GM21528 (cell line): ENCODE data around the gene MSRB1.

Source experiments
- ATAC-seq: cut with Tn5 transposase; IDR thresholded peaks from one replicate; pipeline ENCODE4 v1.9.1; 2021; ENCODE audit warnings: mild to moderate bottlenecking, moderate library complexity; ENCODE audit not compliant: unreplicated experiment, low FRiP score

The MSRB1 gene

GRCh38 chr16:1918351-1919326 lies 24.4 kb downstream of the MSRB1 start, which contains the start of gene HS3ST6:
Gene HS3ST6, minus strand, starts transcription at chr16:1918415. Its CDS starts 92 bp downstream, at chr16:1918323.
- ATAC-seq: no peak

GRCh38 chr16:1917665-1918350 lies 25.2 kb downstream of the MSRB1 start:
- ATAC-seq: no peak

- ATAC-seq: no peak
Measured at GRCh38 chr16:1917056-1917664, 25.8 kb downstream of the MSRB1 start.

GRCh38 chr16:1916640-1916990 lies 26.4 kb downstream of the MSRB1 start:
- ATAC-seq: no peak

- ATAC-seq: no peak
Measured at GRCh38 chr16:1915732-1916639, 27.0 kb downstream of the MSRB1 start.

- no peak for ATAC-seq
Measured at GRCh38 chr16:1914988-1915387, 28.0 kb downstream of the MSRB1 start.

GRCh38 chr16:1914084-1914608 lies 28.9 kb downstream of the MSRB1 start:
- ATAC-seq: no peak

- ATAC-seq: no peak
Measured at GRCh38 chr16:1913327-1914083, 29.5 kb downstream of the MSRB1 start.

GRCh38 chr16:1912215-1912543 lies 30.8 kb downstream of the MSRB1 start:
- ATAC-seq: no peak

- no peak for ATAC-seq
Measured at GRCh38 chr16:1911467-1912214, 31.4 kb downstream of the MSRB1 start.

- no peak for ATAC-seq
Measured at GRCh38 chr16:1909561-1910231, 33.3 kb downstream of the MSRB1 start.

GRCh38 chr16:1908983-1909382 lies 34.0 kb downstream of the MSRB1 start:
- ATAC-seq: no peak

GRCh38 chr16:1908184-1908583 lies 34.8 kb downstream of the MSRB1 start:
- no peak for ATAC-seq

GRCh38 chr16:1907226-1907860 lies 35.7 kb downstream of the MSRB1 start:
- ATAC-seq: no peak

GRCh38 chr16:1906846-1907165 lies 36.2 kb downstream of the MSRB1 start:
- no peak for ATAC-seq

GRCh38 chr16:1906055-1906845 lies 36.7 kb downstream of the MSRB1 start:
- no peak for ATAC-seq
